Gastrocnemius medialis (tissue), 4 donors: ENCODE measurements around the gene MS4A10.

Experiments
- POLR2A ChIP-seq, 2 donors: fragments of 450-650 bp; IDR thresholded peaks; one replicate each; pipeline ENCODE4 v1.6.1; 2017; ENCODE audit warnings: antibody characterized with exemption in 2 of 2, mild to moderate bottlenecking in 2 of 2, moderate library complexity in 2 of 2
- TF ChIP-seq, protein P1 (sequence below), 5 experiments: fragments of 450-650 bp in 3 of 5; fragments of 200-600 bp in 2 of 5; sonication (generic) in 2 of 5; IDR thresholded peaks in 4 of 5; conservative IDR thresholded peaks in 1 of 5; 1 replicate in 4 of 5; 2 replicates in 1 of 5; pipeline ENCODE4 v1.5.1; 2016 to 2019; ENCODE audit warnings: antibody characterized with exemption in 5 of 5, mild to moderate bottlenecking in 3 of 5, moderate library complexity in 3 of 5

DNA sequence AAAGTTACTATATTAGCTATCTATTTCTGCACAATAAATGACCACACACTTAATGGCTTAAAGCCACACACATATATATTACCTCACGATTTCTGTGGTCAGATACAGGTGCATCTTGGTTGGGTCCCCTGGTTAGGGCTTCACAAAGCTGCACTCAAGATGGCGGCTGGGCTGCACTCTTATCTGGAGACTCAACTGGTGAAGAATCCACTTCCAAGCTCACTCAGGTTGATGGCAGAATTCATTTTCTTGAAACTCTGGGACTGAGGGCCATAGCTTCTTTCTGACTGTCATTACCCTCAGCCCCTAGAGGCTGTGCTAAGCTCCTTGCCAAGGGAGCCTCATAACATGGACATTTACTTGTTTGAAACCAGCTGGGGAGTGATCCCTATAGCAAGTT lies 5.1 kb upstream of the MS4A10 start:
- TF ChIP-seq POLR2A (IDR thresholded peaks at IDR 0.05) = no peak
- TF ChIP-seq, protein P1, sequence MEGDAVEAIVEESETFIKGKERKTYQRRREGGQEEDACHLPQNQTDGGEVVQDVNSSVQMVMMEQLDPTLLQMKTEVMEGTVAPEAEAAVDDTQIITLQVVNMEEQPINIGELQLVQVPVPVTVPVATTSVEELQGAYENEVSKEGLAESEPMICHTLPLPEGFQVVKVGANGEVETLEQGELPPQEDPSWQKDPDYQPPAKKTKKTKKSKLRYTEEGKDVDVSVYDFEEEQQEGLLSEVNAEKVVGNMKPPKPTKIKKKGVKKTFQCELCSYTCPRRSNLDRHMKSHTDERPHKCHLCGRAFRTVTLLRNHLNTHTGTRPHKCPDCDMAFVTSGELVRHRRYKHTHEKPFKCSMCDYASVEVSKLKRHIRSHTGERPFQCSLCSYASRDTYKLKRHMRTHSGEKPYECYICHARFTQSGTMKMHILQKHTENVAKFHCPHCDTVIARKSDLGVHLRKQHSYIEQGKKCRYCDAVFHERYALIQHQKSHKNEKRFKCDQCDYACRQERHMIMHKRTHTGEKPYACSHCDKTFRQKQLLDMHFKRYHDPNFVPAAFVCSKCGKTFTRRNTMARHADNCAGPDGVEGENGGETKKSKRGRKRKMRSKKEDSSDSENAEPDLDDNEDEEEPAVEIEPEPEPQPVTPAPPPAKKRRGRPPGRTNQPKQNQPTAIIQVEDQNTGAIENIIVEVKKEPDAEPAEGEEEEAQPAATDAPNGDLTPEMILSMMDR (IDR thresholded peaks at IDR 0.05 in 4 of 5, conservative IDR thresholded peaks at IDR 0.05 in 1 of 5) = no peak
